ENCODE measurements around the gene IGFLR1. TPM values are rescaled to one million over a fixed set of nuclear protein-coding genes. Genes with fewer than 3 reads are reported as not detected.

IGFLR1 gene, protein sequence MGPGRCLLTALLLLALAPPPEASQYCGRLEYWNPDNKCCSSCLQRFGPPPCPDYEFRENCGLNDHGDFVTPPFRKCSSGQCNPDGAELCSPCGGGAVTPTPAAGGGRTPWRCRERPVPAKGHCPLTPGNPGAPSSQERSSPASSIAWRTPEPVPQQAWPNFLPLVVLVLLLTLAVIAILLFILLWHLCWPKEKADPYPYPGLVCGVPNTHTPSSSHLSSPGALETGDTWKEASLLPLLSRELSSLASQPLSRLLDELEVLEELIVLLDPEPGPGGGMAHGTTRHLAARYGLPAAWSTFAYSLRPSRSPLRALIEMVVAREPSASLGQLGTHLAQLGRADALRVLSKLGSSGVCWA
- total RNA-seq = 2.9 TPM
- long read RNA-seq, partial matches to known transcripts = 0 of 1 reads
- long read RNA-seq, other reads (novel, unspliced or antisense) = 1 of 1 reads

DNA sequence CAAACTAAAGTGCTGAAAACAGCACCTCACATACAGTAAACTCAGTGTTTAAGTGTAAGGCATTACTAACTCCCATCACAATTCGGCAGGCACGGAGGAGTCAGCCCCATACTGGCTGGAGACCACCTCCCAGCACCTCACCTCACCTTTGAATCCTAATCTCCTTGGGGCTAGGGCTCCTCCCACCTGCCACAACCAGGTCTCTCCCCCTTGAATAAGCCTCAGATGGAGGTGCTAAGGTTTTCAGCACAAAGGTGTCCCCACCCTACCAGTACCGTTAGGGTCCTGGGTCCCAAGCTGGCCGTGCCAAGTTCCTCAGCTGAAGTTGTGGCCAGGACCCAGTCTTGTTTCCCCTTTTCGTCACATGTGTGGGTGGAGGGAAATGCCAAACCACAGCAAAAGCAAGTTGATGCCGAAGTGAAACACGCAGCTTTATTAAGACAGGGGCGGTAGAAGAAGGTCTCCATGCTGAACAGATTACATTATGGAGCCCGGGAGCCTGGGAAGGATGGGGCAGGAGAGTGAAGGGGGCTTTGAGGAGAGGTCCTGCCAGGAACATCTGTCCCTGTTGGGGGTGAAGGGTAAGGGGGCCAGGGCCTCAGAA is at the start of gene IGFLR1:
IGFLR1 (minus strand) TSS at position 332 of the 604 bp plus-strand sequence. CDS start 1,272 bp downstream, outside the sequence.
- no peak for ATAC-seq (ENCODE audit: poor library complexity)
- no peak for DNase-seq
- intact Hi-C loops (cut with DNase I) = no loop called here

DNA sequence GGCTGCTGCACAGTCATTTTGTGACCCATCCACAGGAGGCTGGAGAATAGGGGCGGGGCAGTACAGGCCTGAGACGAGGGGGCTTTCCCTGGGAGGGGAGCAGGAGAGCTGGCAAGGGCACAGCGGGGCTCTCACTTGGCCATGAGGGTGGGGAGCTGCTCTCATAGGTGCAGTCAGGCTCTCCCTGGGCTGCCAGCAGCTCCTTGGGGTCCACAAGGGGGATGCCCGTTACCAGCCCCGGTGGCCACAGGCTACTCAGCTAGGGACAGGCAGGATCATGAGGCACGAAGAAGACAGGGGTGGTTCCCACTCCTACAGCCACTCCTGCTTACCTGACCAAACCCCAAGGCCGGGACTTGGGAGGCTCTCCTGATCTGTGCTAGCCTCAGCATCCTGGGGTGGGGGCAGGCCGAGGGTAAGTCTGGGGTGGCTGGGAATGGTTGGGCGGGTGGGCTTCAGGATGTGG is 49.6 kb upstream of the IGFLR1 start:
- DNase-seq (peak; percentile 28), ATAC-seq (ENCODE audit: poor library complexity) (no peak)
- intact Hi-C loops (cut with DNase I) = no loop called here

DNA sequence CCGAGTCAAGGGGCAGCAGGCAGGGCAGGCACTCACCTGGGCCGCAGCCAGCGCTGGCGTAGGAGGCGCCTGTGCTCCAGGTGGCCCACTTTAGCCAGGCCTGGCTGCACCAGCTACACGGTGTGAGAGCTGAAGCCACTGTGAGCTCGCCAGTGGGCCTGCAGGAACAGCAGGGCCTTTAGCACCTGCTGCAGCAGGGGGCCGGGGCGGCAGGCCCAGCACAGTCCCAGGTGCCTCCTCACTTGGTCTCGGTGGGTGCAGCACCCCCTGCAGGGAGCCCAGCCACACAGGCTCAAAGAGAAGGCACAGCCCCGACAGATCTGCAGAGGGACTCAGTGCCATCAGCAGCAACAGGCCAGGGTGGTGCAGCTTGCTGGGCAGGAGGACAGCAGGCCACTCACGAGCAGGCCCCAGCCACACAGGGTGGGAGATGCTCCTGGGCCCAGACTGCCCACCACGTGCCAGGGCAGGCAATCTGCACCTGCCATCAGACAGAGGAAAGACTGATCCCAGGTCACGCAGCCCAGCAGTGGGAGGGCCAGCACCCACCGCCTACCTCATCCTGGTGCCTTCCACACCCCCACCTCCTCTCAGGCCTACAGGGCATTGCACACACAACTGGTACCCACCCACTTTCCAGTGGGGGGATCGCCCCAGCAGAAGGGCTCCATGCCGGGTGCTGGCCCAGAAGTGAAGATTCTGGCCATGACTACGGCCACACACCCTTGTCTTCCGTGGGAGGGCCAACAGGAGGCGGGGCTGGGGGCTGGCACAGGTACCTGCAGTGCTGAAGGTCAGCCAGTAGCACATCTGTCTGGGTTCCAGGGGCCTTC is 48.9 kb upstream of the IGFLR1 start:
- peak; percentile 36 for DNase-seq
- intact Hi-C loops (cut with DNase I) = no loop called here
- no peak for ATAC-seq (ENCODE audit: poor library complexity)

DNA sequence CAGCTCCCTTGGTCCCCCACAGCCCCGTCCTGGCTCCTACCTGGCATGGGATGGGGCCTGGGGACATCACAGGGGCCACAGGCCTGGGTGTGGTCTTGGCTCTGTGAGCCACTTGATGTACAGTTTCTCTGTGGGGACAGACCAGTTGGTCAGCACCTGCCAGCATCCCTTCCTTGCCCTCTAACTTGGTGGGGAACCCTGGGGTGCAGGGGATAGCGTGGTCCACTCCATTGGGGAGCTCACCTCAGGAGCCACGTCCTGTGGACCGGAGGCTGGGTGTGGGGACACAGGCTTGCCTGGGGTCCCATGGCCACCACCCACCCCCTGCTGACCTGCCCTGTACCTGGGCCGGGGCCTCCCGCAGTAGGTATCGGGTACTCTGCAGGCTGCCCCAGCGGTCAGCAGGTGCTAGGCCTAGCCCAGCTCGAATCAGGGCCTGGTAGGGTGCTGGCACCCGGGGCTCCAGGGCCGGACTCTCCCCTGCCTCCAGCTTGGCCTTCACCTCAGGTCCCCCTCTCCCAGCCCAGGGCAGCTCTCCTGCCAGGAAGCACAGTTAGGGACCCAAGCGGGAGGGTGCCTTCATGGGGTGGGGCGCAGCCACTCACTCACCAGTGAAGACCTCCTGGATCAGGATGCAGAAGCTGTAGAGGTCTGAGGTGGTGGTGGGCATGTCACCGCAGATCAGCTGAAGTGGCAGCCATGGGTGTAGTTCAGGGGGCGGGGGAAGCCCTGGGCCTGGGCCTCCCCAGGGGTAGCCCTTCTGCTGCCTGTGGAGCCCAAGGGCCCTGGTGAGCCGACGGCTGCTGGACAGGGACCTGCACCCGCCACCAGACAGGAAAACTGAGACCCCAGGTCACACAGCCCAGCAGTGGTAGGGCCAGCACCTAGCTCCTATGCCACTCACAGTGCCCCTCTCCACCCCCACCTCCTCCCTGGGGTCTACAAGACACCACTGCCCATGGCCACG is 48.0 kb upstream of the IGFLR1 start:
- DNase-seq (peak; percentile 37), ATAC-seq (ENCODE audit: poor library complexity) (no peak)
- intact Hi-C loops (cut with DNase I) = no loop called here

DNA sequence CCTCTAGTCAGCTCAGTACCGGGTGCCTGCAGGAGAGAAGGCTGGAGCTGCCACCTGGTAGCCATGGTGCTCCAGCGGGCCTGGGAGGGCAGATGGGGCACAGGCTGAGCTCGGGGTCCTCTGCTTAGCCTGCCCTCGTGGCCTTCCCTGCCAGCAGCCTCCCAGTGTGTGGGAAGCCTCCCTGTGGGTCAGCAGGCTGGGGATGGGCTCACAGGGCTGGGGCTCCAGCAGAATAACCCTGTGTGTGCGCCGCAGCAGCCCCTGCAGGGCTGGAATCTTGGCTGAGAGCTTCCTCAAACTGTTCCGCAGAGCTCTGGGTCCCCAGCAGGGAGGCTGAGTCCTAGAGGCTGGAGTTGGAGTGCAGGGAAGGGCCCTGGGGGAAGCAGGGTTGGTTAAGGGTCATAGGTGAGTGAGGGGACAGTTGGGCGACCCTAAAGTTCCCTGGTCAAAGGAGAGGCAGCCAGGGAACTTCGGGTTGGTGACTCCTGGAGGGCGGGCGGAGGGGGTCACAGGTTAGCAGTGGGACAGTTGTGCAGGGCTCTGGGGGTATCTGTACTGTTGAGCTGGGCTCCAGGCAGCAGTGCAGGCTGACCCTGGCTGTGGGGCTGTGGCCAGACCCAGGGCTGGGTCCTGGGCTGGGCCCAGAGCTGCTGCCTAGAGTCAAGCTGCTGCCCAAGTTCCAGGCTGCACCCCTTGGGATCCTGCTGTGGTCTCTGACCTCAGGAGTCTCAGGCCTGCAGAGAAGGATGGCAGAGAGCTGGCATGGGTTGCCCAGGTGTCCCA is 47.1 kb upstream of the IGFLR1 start:
- DNase-seq (peak; percentile 26), ATAC-seq (ENCODE audit: poor library complexity) (no peak)
- intact Hi-C loops (cut with DNase I) = no loop called here

DNA sequence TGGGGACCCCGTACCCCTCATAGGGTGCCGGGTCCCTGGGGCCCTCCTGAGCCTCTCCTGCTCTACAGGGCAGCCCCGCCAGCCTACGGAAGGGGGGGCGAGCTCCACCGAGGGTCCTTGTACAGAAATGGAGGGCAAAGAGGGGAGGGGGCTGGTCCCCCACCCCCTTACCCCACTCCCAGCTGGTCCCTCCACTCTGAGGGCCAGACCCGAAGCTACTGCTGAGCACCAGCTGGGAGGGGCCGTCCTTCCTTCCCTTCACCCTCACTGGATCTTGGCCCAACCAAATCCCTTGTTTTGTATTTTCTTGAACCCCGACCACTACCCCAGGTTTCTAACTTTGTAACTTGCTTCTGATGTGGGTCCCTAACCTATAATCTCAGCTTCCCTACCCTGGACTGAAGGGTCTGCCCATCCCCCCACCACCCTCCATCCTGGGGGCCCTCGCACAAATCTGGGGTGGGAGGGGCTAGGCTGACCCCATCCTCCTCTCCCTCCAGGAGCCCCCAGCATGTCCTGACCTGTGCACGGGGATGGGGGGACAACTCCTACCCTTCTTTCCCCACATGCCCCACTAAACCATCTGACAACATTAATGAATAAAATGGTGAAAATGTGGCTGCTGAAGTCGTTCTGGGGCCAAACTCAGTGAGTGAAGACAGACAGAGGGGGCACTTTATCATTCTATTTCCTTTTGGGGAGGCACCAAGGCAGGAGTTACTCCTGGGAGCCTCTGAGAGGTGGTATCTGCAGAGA is 46.1 kb upstream of the IGFLR1 start:
- ATAC-seq (ENCODE audit: poor library complexity) (no peak), DNase-seq (peak; percentile 9)
- intact Hi-C loops (cut with DNase I) = no loop called here

DNA sequence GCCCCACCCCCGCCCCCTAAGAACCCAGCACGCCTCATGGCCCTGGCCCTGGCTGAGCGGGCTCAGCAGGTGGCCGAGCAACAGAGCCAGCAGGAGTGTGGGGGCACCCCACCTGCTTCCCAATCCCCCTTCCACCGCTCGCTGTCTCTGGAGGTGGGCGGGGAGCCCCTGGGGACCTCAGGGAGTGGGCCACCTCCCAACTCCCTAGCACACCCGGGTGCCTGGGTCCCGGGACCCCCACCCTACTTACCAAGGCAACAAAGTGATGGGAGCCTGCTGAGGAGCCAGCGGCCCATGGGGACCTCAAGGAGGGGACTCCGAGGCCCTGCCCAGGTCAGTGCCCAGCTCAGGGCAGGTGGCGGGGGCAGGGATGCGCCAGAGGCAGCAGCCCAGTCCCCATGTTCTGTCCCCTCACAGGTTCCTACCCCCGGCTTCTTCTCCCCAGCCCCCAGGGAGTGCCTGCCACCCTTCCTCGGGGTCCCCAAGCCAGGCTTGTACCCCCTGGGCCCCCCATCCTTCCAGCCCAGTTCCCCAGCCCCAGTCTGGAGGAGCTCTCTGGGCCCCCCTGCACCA is 45.1 kb upstream of the IGFLR1 start:
- ATAC-seq (ENCODE audit: poor library complexity) = no peak
- intact Hi-C loops (cut with DNase I) = no loop called here
- peak; percentile 18 for DNase-seq

DNA sequence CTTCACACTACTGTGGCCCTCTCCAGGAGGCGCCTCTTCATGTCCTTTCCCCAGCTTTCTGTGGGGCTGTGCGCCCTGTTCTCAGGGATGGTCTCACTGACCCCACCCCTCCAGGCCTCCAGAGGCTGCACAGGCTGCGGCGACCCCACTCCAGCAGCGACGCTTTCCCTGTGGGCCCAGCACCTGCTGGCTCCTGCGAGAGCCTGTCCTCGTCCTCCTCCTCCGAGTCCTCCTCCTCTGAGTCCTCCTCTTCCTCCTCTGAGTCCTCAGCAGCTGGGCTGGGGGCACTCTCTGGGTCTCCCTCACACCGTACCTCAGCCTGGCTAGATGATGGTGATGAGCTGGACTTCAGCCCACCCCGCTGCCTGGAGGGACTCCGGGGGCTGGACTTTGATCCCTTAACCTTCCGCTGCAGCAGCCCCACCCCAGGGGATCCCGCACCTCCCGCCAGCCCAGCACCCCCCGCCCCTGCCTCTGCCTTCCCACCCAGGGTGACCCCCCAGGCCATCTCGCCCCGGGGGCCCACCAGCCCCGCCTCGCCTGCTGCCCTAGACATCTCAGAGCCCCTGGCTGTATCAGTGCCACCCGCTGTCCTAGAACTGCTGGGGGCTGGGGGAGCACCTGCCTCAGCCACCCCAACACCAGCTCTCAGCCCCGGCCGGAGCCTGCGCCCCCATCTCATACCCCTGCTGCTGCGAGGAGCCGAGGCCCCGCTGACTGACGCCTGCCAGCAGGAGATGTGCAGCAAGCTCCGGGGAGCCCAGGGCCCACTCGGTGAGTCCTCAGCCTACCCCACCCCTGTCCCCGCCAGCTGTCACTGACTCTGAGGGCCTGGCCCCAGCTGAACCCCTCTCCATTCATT is 44.3 kb upstream of the IGFLR1 start:
- intact Hi-C loops (cut with DNase I) = no loop called here
- no peak for ATAC-seq (ENCODE audit: poor library complexity)
- peak; percentile 30 for DNase-seq

DNA sequence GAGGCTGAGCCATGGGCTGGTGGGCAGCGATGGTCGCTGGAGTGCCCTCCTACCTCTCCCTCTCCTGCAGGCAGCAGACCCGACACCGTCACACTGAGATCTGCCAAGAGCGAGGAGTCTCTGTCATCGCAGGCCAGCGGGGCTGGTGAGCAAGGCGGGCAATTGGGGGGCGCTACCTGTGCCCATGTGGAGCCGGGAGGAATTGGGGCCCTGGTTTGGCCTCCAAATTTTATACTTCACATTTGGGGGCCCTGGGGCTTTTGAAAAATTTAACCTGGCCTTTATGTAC is 43.0 kb upstream of the IGFLR1 start:
- intact Hi-C loops (cut with DNase I) = no loop called here
- DNase-seq (peak; percentile 23), ATAC-seq (ENCODE audit: poor library complexity) (no peak)

DNA sequence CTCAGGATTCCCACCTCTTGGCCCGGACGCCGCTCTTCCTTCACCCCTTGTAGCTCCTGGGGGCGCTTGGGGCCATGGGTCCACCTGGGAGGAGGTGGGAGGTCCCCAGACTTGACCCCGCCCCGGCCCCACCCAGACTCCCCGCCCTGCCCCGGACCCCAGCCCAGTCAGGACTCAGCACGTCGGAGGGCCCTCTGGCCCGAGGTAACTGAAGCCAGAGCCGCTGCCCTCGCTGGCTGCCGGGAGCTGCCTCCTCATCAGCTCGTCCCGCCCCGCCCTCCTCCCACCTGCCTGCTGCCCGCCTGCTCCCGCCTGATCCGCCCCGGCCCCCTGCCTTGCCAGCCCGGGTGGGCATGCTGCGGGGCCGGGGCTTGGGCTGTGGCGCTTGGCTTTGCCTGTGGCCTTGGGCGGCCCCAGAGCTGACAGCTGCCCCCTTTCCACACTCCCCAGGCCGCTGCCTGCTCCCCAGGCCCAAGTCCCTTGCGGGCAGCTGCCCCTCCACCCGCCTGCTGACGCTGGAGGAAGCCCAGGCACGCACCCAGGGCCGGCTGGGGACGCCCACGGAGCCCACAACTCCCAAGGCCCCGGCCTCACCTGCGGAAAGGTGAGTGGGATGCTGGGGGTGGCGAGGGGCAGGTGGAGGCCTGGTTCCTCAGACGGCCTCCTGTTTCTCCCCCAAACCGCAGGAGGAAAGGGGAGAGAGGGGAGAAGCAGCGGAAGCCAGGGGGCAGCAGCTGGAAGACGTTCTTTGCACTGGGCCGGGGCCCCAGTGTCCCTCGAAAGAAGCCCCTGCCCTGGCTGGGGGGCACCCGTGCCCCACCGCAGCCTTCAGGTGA is 42.5 kb upstream of the IGFLR1 start:
- DNase-seq (peak; percentile 36), ATAC-seq (ENCODE audit: poor library complexity) (no peak)
- intact Hi-C loops (cut with DNase I) = no loop called here

DNA sequence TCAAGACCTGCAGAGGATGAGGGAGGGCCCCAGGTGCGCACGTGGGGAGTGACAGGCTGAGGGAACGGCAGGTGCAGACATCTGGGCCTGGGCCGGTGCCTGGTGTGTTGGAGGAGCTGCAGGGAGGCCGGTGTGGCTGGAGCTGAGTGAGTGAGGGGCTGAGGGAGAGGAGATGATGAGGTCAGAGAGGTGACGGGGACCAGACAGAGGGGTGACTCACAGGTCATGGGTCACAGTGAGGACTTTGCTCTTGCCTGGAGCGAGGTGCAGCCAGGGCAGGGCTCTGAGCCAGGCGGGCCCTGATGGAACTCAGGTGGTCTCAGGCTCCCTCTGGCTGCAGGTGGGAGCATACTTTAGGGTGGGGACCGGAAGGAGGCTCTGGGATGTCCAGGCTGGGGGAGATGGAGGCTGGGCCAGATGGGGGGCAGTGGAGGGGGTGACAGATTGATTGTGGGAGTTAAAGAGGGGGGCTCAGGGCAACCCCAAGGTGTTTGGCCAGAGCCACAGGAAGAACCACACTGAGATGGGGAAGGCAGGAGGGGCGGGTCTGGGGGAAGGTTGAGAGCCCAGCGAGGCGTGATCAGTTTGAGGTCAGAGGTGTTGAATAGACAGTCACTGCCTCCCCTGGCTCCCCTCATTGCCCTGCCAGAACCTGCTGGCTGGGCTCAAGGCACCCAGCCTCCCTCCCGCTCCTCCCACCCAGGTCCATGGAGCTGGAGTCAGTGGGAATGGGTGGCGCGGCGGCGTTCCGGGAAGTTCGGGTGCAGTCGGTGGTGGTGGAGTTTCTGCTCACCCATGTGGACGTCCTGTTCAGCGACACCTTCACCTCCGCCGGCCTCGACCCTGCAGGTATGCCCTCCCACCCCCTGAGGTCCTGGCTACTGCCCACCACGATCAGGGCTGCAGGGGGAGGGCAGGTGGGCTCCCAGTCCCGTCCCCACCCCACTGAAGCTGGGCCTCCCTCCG is 41.5 kb upstream of the IGFLR1 start:
- DNase-seq (peak; percentile 24), ATAC-seq (ENCODE audit: poor library complexity) (no peak)
- intact Hi-C loops (cut with DNase I) = no loop called here

DNA sequence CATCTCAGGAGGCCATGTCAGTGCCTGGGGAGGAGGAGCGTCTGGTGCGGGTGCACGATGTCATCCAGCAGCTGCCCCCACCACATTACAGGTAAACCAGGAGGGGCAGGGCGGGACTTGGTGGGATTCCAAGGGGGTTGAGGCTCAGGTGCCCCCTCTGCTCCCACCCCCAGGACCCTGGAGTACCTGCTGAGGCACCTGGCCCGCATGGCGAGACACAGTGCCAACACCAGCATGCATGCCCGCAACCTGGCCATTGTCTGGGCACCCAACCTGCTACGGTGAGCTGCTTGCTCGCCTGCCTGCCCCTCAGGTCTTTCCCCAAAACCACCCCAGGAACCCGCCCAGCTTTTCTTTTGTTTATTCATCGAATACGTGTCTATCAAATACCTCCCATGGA is 40.3 kb upstream of the IGFLR1 start:
- no peak for ATAC-seq (ENCODE audit: poor library complexity)
- DNase-seq = peak; percentile 20
- intact Hi-C loops (cut with DNase I) = no loop called here

DNA sequence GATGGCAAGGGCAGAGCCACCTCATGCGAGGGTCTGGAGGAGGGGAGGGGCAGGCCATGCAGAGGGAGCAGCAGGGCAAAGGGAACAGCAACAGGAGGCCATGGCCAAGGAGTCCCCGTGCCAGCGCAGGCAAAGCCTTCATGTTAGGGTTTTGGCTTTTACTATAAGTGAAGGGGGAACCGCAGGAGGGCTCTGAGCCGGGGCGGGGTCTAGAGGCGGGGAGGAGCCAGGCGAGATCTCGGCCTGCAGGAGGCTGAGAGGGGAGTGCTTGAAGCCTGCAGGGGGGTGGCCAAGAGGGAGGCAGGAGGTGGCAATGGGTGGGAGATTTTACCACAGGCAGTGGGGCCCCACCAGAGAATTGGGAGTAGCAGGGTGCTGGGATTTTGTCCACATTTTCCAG is 39.4 kb upstream of the IGFLR1 start:
- intact Hi-C loops (cut with DNase I) = no loop called here
- ATAC-seq (ENCODE audit: poor library complexity) (no peak), DNase-seq (peak; percentile 16)

DNA sequence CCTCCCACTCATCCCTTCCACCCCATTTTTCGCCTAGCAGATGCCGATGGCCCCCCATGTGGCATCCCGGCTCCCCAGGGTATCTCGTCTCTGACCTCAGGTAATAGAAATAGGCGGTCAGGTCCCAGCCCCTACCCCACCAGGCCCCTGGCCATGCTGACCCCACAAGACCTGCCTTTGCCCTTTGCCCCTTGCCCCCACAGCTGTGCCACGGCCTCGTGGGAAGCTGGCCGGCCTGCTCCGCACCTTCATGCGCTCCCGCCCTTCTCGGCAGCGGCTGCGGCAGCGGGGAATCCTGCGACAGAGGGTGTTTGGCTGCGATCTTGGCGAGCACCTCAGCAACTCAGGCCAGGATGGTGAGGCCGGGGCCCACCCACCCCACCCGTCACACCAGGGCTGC is 38.5 kb upstream of the IGFLR1 start:
- intact Hi-C loops (cut with DNase I) = no loop called here
- ATAC-seq (ENCODE audit: poor library complexity) = no peak
- no peak for DNase-seq

All from Right ventricle myocardium superior (tissue), 1 donor.